Parathyroid adenoma (tissue), 2 donors: ENCODE results near the gene ARHGAP22.

ENCODE experiments used
- H2AFZ ChIP-seq: fragments of 300-600 bp; sonication (generic); one replicate; pipeline ENCODE4 v1.7.0; 2017; ENCODE audit warnings: antibody characterized with exemption, mild to moderate bottlenecking
- H3K27ac ChIP-seq: fragments of 300-600 bp; sonication (generic); one replicate; pipeline ENCODE4 v1.7.0; 2017
- H3K27me3 ChIP-seq: fragments of 300-600 bp; sonication (generic); one replicate; pipeline ENCODE4 v1.7.0; 2017; ENCODE audit warnings: low read length; ENCODE audit not compliant: control insufficient read depth, insufficient read depth
- H3K36me3 ChIP-seq: fragments of 300-600 bp; sonication (generic); one replicate; pipeline ENCODE4 v1.7.0; 2017; ENCODE audit warnings: low read length; ENCODE audit not compliant: control insufficient read depth, insufficient read depth
- H3K4me1 ChIP-seq: fragments of 300-600 bp; sonication (generic); one replicate; pipeline ENCODE4 v1.7.0; 2017; ENCODE audit warnings: control low read depth
- H3K4me2 ChIP-seq: fragments of 300-600 bp; sonication (generic); one replicate; pipeline ENCODE4 v1.7.0; 2017; ENCODE audit warnings: low read length
- H3K4me3 ChIP-seq: fragments of 300-600 bp; sonication (generic); one replicate; pipeline ENCODE4 v1.7.0; 2017; ENCODE audit warnings: low read depth, low read length
- H3K79me2 ChIP-seq: fragments of 300-600 bp; sonication (generic); one replicate; pipeline ENCODE4 v1.7.0; 2017; ENCODE audit warnings: control low read depth
- H3K9ac ChIP-seq: fragments of 300-600 bp; sonication (generic); one replicate; pipeline ENCODE4 v1.7.0; 2017; ENCODE audit warnings: mild to moderate bottlenecking
- H3K9me3 ChIP-seq: fragments of 300-600 bp; sonication (generic); one replicate; pipeline ENCODE4 v1.7.0; 2017; ENCODE audit warnings: low read length; ENCODE audit not compliant: control insufficient read depth
- CTCF ChIP-seq: fragments of 300-600 bp; sonication (generic); IDR thresholded peaks from one replicate; pipeline ENCODE4 v1.7.0; 2017; ENCODE audit warnings: antibody characterized with exemption, mild to moderate bottlenecking
- donor health status: primary hyperparathyroidism.

The ARHGAP22 gene

GRCh38 chr10:48522011-48522765 lies 82.7 kb downstream of the ARHGAP22 start:
- Histone ChIP-seq H3K4me3 (no peak overlapping the region), H3K9me3 (no peaks in the 10 kb centered on the region), H3K27me3 (no peaks in the 10 kb centered on the region), H3K79me2 (no peaks in the 10 kb centered on the region), H3K4me2 (no peak overlapping the region), H3K36me3 (no peaks in the 10 kb centered on the region), H3K27ac (no peak overlapping the region), H2AFZ (no peak overlapping the region), H3K9ac (no peak overlapping the region), H3K4me1 (peaks cover 3% of the 10 kb centered on the region)
- TF ChIP-seq CTCF, result no peak

GRCh38 chr10:48520594-48520993 lies 84.3 kb downstream of the ARHGAP22 start:
- no peaks in the 10 kb centered on the region for H3K27me3 ChIP-seq
- no peak overlapping the region for H3K9ac ChIP-seq
- H3K4me1 ChIP-seq, result peaks cover 3% of the 10 kb centered on the region

GRCh38 chr10:48520184-48520506 lies 84.7 kb downstream of the ARHGAP22 start:
- no peak overlapping the region for H3K9ac ChIP-seq
- no peak overlapping the region for H3K4me3 ChIP-seq
- no peak overlapping the region for H3K27ac ChIP-seq
- no peaks in the 10 kb centered on the region for H3K79me2 ChIP-seq
- H3K4me2 ChIP-seq, result no peak overlapping the region
- no peak overlapping the region for H2AFZ ChIP-seq
- no peak for TF ChIP-seq CTCF
- H3K36me3 ChIP-seq, result no peaks in the 10 kb centered on the region
- no peaks in the 10 kb centered on the region for H3K27me3 ChIP-seq
- no peaks in the 10 kb centered on the region for H3K9me3 ChIP-seq
- H3K4me1 ChIP-seq, result peaks cover 3% of the 10 kb centered on the region

More at GRCh38 chr10:48520594-48520993, 84.3 kb downstream of the ARHGAP22 start:
- no peak for TF ChIP-seq CTCF
- Histone ChIP-seq H3K4me2 (no peak overlapping the region), H2AFZ (no peak overlapping the region), H3K9me3 (no peaks in the 10 kb centered on the region), H3K4me3 (no peak overlapping the region), H3K36me3 (no peaks in the 10 kb centered on the region), H3K79me2 (no peaks in the 10 kb centered on the region), H3K27ac (no peak overlapping the region)

- H3K27ac ChIP-seq, result no peak overlapping the region
- no peaks in the 10 kb centered on the region for H3K9me3 ChIP-seq
- no peak for TF ChIP-seq CTCF
- H3K79me2 ChIP-seq, result no peaks in the 10 kb centered on the region
- no peaks in the 10 kb centered on the region for H3K27me3 ChIP-seq
- H3K4me2 ChIP-seq, result no peak overlapping the region
- peaks cover 3% of the 10 kb centered on the region for H3K4me1 ChIP-seq
- no peak overlapping the region for H3K9ac ChIP-seq
- H2AFZ ChIP-seq, result no peak overlapping the region
- H3K4me3 ChIP-seq, result no peak overlapping the region
- no peaks in the 10 kb centered on the region for H3K36me3 ChIP-seq
Measured at GRCh38 chr10:48519481-48520183, 85.2 kb downstream of the ARHGAP22 start.
